ENCODE measurements around the gene ZNF664. TPM values are rescaled to one million over a fixed set of nuclear protein-coding genes. Genes with fewer than 3 reads are reported as not detected.

Gene ZNF664
- total RNA-seq, 1 donor from 2014 or later: 134 TPM

DNA sequence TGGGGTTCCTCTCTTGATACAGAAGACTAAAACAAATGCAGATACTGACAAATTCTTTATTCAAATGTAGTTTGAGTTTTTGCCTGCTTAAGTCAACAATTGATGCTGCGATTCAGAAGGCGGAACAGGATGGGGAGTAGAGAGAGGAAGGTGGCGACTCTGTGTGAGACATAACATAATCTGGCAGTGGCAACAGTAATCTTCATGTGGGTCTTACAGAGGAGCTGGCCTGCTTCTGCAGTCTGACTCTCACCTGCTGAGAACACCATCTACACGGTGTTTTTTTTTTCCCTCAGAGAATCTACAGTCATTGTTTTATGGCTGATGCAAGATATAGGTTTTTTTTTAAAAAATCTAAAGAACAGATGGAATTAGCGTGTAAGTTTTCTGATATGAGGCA lies 10.5 kb upstream of the ZNF664 start:
- no peaks in the 10 kb centered on the region for H3K9me3 Mint-ChIP-seq (ENCODE audit: unreplicated experiment)
- no peak for DNase-seq (ENCODE audit: extremely low spot score, unreplicated experiment)
- H3K4me3 Mint-ChIP-seq (ENCODE audit: unreplicated experiment): no peak overlapping the region
- H3K27ac Mint-ChIP-seq (ENCODE audit: unreplicated experiment): no peak overlapping the region
- H3K27me3 Mint-ChIP-seq (ENCODE audit: unreplicated experiment): no peaks in the 10 kb centered on the region
- peaks cover 7% of the 10 kb centered on the region for H3K36me3 Mint-ChIP-seq (ENCODE audit: unreplicated experiment)
- TF ChIP-seq, protein P1, sequence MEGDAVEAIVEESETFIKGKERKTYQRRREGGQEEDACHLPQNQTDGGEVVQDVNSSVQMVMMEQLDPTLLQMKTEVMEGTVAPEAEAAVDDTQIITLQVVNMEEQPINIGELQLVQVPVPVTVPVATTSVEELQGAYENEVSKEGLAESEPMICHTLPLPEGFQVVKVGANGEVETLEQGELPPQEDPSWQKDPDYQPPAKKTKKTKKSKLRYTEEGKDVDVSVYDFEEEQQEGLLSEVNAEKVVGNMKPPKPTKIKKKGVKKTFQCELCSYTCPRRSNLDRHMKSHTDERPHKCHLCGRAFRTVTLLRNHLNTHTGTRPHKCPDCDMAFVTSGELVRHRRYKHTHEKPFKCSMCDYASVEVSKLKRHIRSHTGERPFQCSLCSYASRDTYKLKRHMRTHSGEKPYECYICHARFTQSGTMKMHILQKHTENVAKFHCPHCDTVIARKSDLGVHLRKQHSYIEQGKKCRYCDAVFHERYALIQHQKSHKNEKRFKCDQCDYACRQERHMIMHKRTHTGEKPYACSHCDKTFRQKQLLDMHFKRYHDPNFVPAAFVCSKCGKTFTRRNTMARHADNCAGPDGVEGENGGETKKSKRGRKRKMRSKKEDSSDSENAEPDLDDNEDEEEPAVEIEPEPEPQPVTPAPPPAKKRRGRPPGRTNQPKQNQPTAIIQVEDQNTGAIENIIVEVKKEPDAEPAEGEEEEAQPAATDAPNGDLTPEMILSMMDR (IDR thresholded peaks at IDR 0.05): no peak
- H3K4me1 Mint-ChIP-seq (ENCODE audit: unreplicated experiment): peaks cover 20% of the 10 kb centered on the region

DNA sequence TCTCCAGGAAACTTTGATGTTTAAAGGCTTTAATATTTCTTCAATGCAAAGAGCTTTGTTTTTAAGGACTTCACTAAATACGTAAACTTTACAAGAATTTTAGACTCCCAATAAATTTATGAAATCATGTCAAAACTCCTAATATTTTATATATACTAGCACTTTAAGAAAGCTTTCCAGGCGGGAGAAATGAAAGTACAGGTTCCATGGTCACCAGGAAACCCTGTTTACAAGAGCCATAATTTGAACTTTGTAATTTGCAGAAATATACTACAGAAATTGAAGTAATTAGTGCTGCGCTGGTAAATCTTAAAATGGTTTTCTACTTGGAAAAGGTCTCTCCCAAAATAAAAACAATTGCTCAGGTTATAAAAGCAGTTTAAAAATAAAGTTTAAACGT lies 9.2 kb upstream of the ZNF664 start:
- Mint-ChIP-seq H3K4me3 (ENCODE audit: unreplicated experiment) (no peak overlapping the region), H3K27me3 (ENCODE audit: unreplicated experiment) (no peaks in the 10 kb centered on the region), H3K9me3 (ENCODE audit: unreplicated experiment) (no peaks in the 10 kb centered on the region), H3K36me3 (ENCODE audit: unreplicated experiment) (peaks cover 12% of the 10 kb centered on the region), H3K27ac (ENCODE audit: unreplicated experiment) (no peak overlapping the region), H3K4me1 (ENCODE audit: unreplicated experiment) (peaks cover 25% of the 10 kb centered on the region)
- DNase-seq (ENCODE audit: extremely low spot score, unreplicated experiment): no peak
- TF ChIP-seq, protein P1 (IDR thresholded peaks at IDR 0.05): no peak

DNA sequence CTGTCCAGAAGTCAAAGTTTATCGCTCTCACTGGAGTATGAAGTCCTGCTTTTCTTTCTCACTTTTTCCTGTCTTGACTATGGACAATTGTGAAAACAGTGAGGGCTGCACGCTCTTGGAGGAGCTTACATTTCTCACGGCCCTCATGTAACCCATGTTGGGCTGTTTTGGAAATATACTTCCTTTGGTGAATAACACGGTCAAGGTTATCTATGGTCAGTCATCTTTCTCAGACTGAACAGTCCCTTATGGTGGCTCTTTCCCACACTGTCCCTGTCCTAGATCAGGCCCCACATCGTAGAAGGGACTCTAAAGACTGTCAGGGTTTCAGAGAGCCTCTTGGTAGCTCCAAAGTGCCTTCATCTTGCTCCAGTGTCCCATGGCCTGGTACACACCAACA lies 7.6 kb upstream of the ZNF664 start:
- no peak for DNase-seq (ENCODE audit: extremely low spot score, unreplicated experiment)
- peaks cover 39% of the 10 kb centered on the region for H3K4me1 Mint-ChIP-seq (ENCODE audit: unreplicated experiment)
- no peak overlapping the region for H3K27ac Mint-ChIP-seq (ENCODE audit: unreplicated experiment)
- peaks cover 8% of the 10 kb centered on the region for H3K36me3 Mint-ChIP-seq (ENCODE audit: unreplicated experiment)
- H3K9me3 Mint-ChIP-seq (ENCODE audit: unreplicated experiment): no peaks in the 10 kb centered on the region
- H3K4me3 Mint-ChIP-seq (ENCODE audit: unreplicated experiment): no peak overlapping the region
- no peaks in the 10 kb centered on the region for H3K27me3 Mint-ChIP-seq (ENCODE audit: unreplicated experiment)
- TF ChIP-seq, protein P1 (IDR thresholded peaks at IDR 0.05): no peak

DNA sequence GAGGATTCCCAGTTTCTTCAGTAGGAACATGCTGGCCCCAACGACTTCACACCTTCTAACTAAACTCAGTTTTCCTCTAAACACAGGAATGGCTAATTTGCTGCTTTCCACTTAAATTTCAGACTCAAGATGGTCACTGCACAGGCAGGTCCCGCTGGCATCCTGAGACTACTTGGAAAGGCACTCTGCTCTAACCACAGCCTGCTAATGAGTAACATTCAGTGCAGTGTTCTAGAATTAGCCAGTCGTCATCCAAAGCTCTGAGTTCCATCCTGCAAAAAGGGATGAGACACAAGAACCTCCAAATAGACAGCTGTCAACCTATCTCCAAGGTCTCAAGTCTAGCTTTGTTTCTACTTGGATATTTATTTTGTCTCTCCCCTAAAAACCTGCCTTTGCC lies 6.4 kb upstream of the ZNF664 start:
- Mint-ChIP-seq H3K9me3 (ENCODE audit: unreplicated experiment) (no peaks in the 10 kb centered on the region), H3K36me3 (ENCODE audit: unreplicated experiment) (peaks cover 8% of the 10 kb centered on the region), H3K27ac (ENCODE audit: unreplicated experiment) (no peak overlapping the region), H3K27me3 (ENCODE audit: unreplicated experiment) (no peaks in the 10 kb centered on the region), H3K4me3 (ENCODE audit: unreplicated experiment) (no peak overlapping the region), H3K4me1 (ENCODE audit: unreplicated experiment) (peaks cover 41% of the 10 kb centered on the region)
- DNase-seq (ENCODE audit: extremely low spot score, unreplicated experiment): no peak
- TF ChIP-seq, protein P1 (IDR thresholded peaks at IDR 0.05): no peak

DNA sequence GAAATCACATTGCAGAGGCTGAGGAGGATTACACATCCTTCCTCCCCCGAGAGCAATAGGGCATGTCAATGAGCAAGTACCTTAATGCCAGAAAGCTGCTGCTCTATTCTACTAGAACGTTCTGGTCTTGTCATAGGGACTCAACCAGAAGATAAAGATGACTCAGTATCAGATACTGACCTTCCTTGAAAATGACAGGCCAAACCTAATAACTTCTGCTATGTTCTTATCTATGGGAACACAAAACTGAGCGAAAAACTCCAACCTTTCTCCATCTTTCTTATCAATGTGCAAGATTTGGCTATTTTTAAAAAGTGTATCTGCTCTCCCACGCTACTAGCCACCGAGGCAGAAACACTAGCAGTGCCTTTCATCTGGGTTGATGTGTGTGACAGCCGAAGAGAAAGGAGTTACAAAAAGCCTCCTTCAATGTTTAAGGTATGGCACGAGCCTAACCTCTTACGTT lies 5.9 kb upstream of the ZNF664 start:
- Mint-ChIP-seq H3K9me3 (ENCODE audit: unreplicated experiment) (no peaks in the 10 kb centered on the region), H3K27ac (ENCODE audit: unreplicated experiment) (no peak overlapping the region)

More for the DNA sequence above, 5.9 kb upstream of the ZNF664 start:
- Mint-ChIP-seq H3K4me1 (ENCODE audit: unreplicated experiment) (peaks cover 42% of the 10 kb centered on the region), H3K27me3 (ENCODE audit: unreplicated experiment) (no peaks in the 10 kb centered on the region), H3K36me3 (ENCODE audit: unreplicated experiment) (peaks cover 8% of the 10 kb centered on the region), H3K4me3 (ENCODE audit: unreplicated experiment) (no peak overlapping the region)
- no peak for DNase-seq (ENCODE audit: extremely low spot score, unreplicated experiment)
- TF ChIP-seq, protein P1 (IDR thresholded peaks at IDR 0.05): no peak

Data from osteocyte (in vitro differentiated cells).